ENCODE measurements around the gene CKAP2L. TPM values are rescaled to one million over a fixed set of nuclear protein-coding genes. Genes with fewer than 3 reads are reported as not detected.

The CKAP2L gene
- total RNA-seq, 4 donors from 2014 or later: 0.64 to 33.0 (median 2.2) TPM; not detected in 1

GRCh38 chr2:112737542-112738232 is 26.7 kb downstream of the CKAP2L start:
- no peaks in the 10 kb centered on the region for H3K9me3 ChIP-seq
- no peaks in the 10 kb centered on the region for H3K36me3 ChIP-seq
- in situ Hi-C loops (cut with MboI; ENCODE audit: low pct_ligation_motif_present in 1 of 4, low pct_unique_long_range_greater_than_20kb in 1 of 4, low sequenced_read_pairs in 3 of 4): loop anchor here in 2 of 4 donors (10.0 to 25.0 kb wide), 4 partner anchors 125 to 250 kb away; partner anchors contain the start of gene TTL (in 1 of the 2)
- intact Hi-C loops (cut with DNase I; ENCODE audit: low total_unique reads): no loop called here
- H3K27me3 ChIP-seq: no peaks in the 10 kb centered on the region
- WGBS, 2 donors (ENCODE audit: low coverage in 1 of 2): 72% methylated on average over 1 of the region's 1 CpG; no CpG with 5 or more reads in 1 of the 2 donors
- TF ChIP-seq EP300 (IDR thresholded peaks at IDR 0.05; ENCODE audit: low read depth): no peak
- no peak for TF ChIP-seq CTCF (IDR thresholded peaks at IDR 0.05)
- no peak for TF ChIP-seq POLR2A (IDR thresholded peaks at IDR 0.05)
- TF ChIP-seq POLR2AphosphoS5 (IDR thresholded peaks at IDR 0.05): no peak
- no peak for DNase-seq
- H3K4me1 ChIP-seq: peaks cover 0 to 19% (median 9%) of the 10 kb centered on the region in 4 donors
- H3K4me3 ChIP-seq: no peak overlapping the region
- H3K27ac ChIP-seq: no peak overlapping the region

- Histone ChIP-seq H3K27ac (no peak overlapping the region), H3K4me3 (no peak overlapping the region), H3K9me3 (no peaks in the 10 kb centered on the region), H3K4me1 (peaks cover 0 to 19% (median 9%) of the 10 kb centered on the region in 4 donors), H3K36me3 (no peaks in the 10 kb centered on the region), H3K27me3 (no peaks in the 10 kb centered on the region)
- TF ChIP-seq POLR2A (IDR thresholded peaks at IDR 0.05) (no peak), POLR2AphosphoS5 (IDR thresholded peaks at IDR 0.05) (no peak), EP300 (IDR thresholded peaks at IDR 0.05; ENCODE audit: low read depth) (no peak), CTCF (IDR thresholded peaks at IDR 0.05) (no peak)
- WGBS, 2 donors (ENCODE audit: low coverage in 1 of 2): 45 to 67% methylated on average over 1 of the region's 1 CpG
- intact Hi-C loops (cut with DNase I; ENCODE audit: low total_unique reads): no loop called here
- DNase-seq: no peak
- in situ Hi-C loops (cut with MboI; ENCODE audit: low pct_ligation_motif_present in 1 of 4, low pct_unique_long_range_greater_than_20kb in 1 of 4, low sequenced_read_pairs in 3 of 4): loop anchor here in 2 of 4 donors (10.0 to 25.0 kb wide), 4 partner anchors 122 to 247 kb away; partner anchors contain the start of gene TTL (in 1 of the 2)
These were observed 30.5 kb downstream of the CKAP2L start for GRCh38 chr2:112733871-112734270.

- Histone ChIP-seq H3K27me3 (no peaks in the 10 kb centered on the region), H3K9me3 (no peaks in the 10 kb centered on the region), H3K4me1 (peaks cover 0 to 19% (median 9%) of the 10 kb centered on the region in 4 donors), H3K36me3 (no peaks in the 10 kb centered on the region), H3K4me3 (no peak overlapping the region), H3K27ac (no peak overlapping the region)
- intact Hi-C loops (cut with DNase I; ENCODE audit: low total_unique reads) (no loop called here), in situ Hi-C loops (cut with MboI; ENCODE audit: low pct_ligation_motif_present in 1 of 4, low pct_unique_long_range_greater_than_20kb in 1 of 4, low sequenced_read_pairs in 3 of 4) (loop anchor here in 2 of 4 donors (10.0 to 25.0 kb wide), 4 partner anchors 121 to 246 kb away; partner anchors contain the start of gene TTL (in 1 of the 2))
- no peak for TF ChIP-seq CTCF (IDR thresholded peaks at IDR 0.05)
- no peak for TF ChIP-seq POLR2AphosphoS5 (IDR thresholded peaks at IDR 0.05)
- TF ChIP-seq POLR2A (IDR thresholded peaks at IDR 0.05): no peak
- TF ChIP-seq EP300 (IDR thresholded peaks at IDR 0.05; ENCODE audit: low read depth): no peak
- no peak for DNase-seq
- WGBS, 2 donors (ENCODE audit: low coverage in 1 of 2): 29% methylated on average over 4 of the region's 4 CpGs; no CpG with 5 or more reads in 1 of the 2 donors
These were observed 31.0 kb downstream of the CKAP2L start for GRCh38 chr2:112733456-112733855.

GRCh38 chr2:112731479-112731878 is 32.9 kb downstream of the CKAP2L start:
- no peak for TF ChIP-seq EP300 (IDR thresholded peaks at IDR 0.05; ENCODE audit: low read depth)
- no peak for TF ChIP-seq CTCF (IDR thresholded peaks at IDR 0.05)
- TF ChIP-seq POLR2AphosphoS5 (IDR thresholded peaks at IDR 0.05): no peak
- no peak for TF ChIP-seq POLR2A (IDR thresholded peaks at IDR 0.05)
- Histone ChIP-seq H3K4me3 (no peak overlapping the region), H3K36me3 (no peaks in the 10 kb centered on the region), H3K27me3 (no peaks in the 10 kb centered on the region), H3K9me3 (no peaks in the 10 kb centered on the region), H3K4me1 (peaks cover under 1 to 12% (median 5%) of the 10 kb centered on the region in 4 donors), H3K27ac (no peak overlapping the region)
- 75 to 81% methylated on average over 2 of the region's 2 CpGs for WGBS, 2 donors (ENCODE audit: low coverage in 1 of 2)
- in situ Hi-C loops (cut with MboI; ENCODE audit: low pct_ligation_motif_present in 1 of 4, low pct_unique_long_range_greater_than_20kb in 1 of 4, low sequenced_read_pairs in 3 of 4) (loop anchor here in 2 of 4 donors (10.0 to 25.0 kb wide), 4 partner anchors 119 to 244 kb away; partner anchors contain the start of gene TTL (in 1 of the 2)), intact Hi-C loops (cut with DNase I; ENCODE audit: low total_unique reads) (no loop called here)
- DNase-seq: no peak
